Lung (tissue), 12 donors: ENCODE measurements around the gene BIRC3. TPM values are rescaled to one million over a fixed set of nuclear protein-coding genes. Genes with fewer than 3 reads are reported as not detected.
"Not testable (repeated sequence)": the region's sequence is repeated elsewhere in the genome, so short reads cannot be mapped to it uniquely, and the experiment has no call there.

Experiments
- ATAC-seq: fragments of 200-7000 bp; cut with Tn5 transposase; one replicate; pipeline ENCODE4 v1.9.1; 2020; ENCODE audit warnings: moderate number of reproducible peaks; ENCODE audit not compliant: insufficient read depth, low FRiP score
- DNase-seq, 3 donors: peaks; one replicate each; pipeline ENCODE4 v3.0.0-alpha.2; 2013 to 2017
- H3K27ac ChIP-seq, 2 donors: one replicate each; pipeline ENCODE4 v1.5.1; 2013; ENCODE audit warnings: mild to moderate bottlenecking in 2 of 2, moderate library complexity in 2 of 2, control low read depth in 1 of 2, inconsistent platforms in 1 of 2, low read depth in 1 of 2, low read length in 1 of 2
- H3K27me3 ChIP-seq, 3 donors: one replicate each; pipeline ENCODE4 v1.5.1; 2013; ENCODE audit warnings: low read length in 2 of 3; ENCODE audit not compliant: control insufficient read depth in 3 of 3, insufficient read depth in 3 of 3
- H3K36me3 ChIP-seq, 4 donors: one replicate each; pipeline ENCODE4 v1.5.1; 2013; ENCODE audit warnings: low read length in 4 of 4, mild to moderate bottlenecking in 1 of 4, moderate library complexity in 1 of 4; ENCODE audit not compliant: control insufficient read depth in 4 of 4, insufficient read depth in 4 of 4
- H3K4me1 ChIP-seq, 5 donors: one replicate each; pipeline ENCODE4 v1.5.1; 2013; ENCODE audit warnings: low read length in 5 of 5, mild to moderate bottlenecking in 2 of 5, moderate library complexity in 1 of 5; ENCODE audit not compliant: control insufficient read depth in 5 of 5, insufficient read depth in 5 of 5
- H3K4me3 ChIP-seq: one replicate; pipeline ENCODE4 v1.5.1; 2013; ENCODE audit warnings: mild to moderate bottlenecking, control low read depth, moderate library complexity
- H3K9ac ChIP-seq, 2 donors: one replicate each; pipeline ENCODE4 v1.5.1; 2013; ENCODE audit warnings: low read length in 2 of 2, control low read depth in 1 of 2; ENCODE audit not compliant: insufficient read depth in 1 of 2
- H3K9me3 ChIP-seq, 4 donors: one replicate each; pipeline ENCODE4 v1.5.1; 2013; ENCODE audit warnings: low read length in 3 of 4, mild to moderate bottlenecking in 1 of 4, moderate library complexity in 1 of 4; ENCODE audit not compliant: control insufficient read depth in 4 of 4, insufficient read depth in 3 of 4
- whole genome bisulfite sequencing, 2 donors: extraction: QIAGEN DNeasy Blood & Tissue Kit; methylation state at CpG; one replicate each; pipeline ENCODE4 v1.1.7; 2013; 5-methylcytosine and 5-hydroxymethylcytosine counted together
- polyA plus RNA-seq, 2 donors: library from polyadenylated mRNA; stranded (reverse); fragments of 200-250 nt; gene quantifications; one replicate each; pipeline ENCODE4 v1.2.1, GENCODE V29; 2013
- total RNA-seq, 2 donors: library from RNA; depleted of rRNA in 1 of 2; stranded (reverse); fragments of >200 nt in 1 of 2; gene quantifications; one replicate each; pipeline ENCODE4 v1.2.1, GENCODE V29; 2014 to 2021
- TF ChIP-seq, protein P1 (sequence below): IDR thresholded peaks from 2 replicates; pipeline ENCODE4 v1.5.1; 2012; ENCODE audit warnings: mild to moderate bottlenecking; ENCODE audit errors: control extremely low read depth, extremely low read depth
- donor health status: control.
- donor health status: control.
- donor health status: Bipolar disorder and iron deficiency.
- donor health status: healthy.
- donor health status: DM: yes; HTN: yes; CAD: no.

Gene BIRC3
- total and polyA plus RNA-seq, 4 donors: 8.7 to 61.0 (median 32.3) TPM

DNA sequence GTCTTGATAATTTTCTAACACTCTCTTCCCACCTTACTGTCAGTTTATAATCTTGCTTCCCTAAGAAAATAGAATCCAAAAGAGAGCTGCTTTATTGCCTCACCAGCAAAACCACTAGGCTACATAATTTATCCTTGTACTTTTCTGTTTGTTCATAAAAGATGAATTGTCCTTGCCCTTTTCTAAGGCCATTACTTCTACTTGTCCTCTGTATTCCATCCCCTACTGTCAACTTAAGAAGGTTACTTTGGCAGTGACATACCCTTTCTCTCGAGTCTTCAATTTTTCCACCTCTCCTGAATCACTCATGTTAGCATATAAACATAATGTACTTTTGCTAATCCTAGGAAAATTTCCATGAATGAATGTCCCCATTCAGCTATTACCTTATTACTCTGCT lies 47.7 kb downstream of the BIRC3 start:
- 84 to 100% methylated on average over 1 of the region's 1 CpG for WGBS, 2 donors

DNA sequence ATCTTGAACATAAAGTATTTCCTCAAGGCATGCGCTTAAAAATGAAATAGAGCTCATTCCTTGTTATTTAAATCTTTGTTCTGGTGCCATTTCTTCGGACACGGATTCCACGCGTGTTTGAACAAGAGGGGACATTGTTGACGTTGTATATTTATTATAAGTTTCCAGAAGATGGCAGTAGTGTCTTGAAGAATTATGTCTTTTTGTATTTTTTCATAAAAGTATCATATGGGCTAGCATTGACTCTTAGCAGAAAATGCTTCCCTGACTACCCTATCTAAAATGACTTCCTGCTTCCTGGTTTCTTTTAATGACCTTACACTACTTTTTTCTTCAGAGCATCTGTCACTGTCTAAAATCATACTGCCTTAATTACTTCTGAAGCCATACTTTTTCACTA lies 50.1 kb downstream of the BIRC3 start:
- Histone ChIP-seq H3K9me3 (no peaks in the 10 kb centered on the region), H3K27ac (no peak overlapping the region), H3K4me1 (no peaks in the 10 kb centered on the region), H3K36me3 (peaks cover 8 to 41% (median 16%) of the 10 kb centered on the region in 4 donors), H3K9ac (no peak overlapping the region), H3K4me3 (no peak overlapping the region), H3K27me3 (no peaks in the 10 kb centered on the region)
- WGBS, 2 donors: 38 to 40% methylated on average over 6 of the region's 6 CpGs
- peak in 2 of 3 donors; percentile 56 to 60 for DNase-seq
- no peak for ATAC-seq
- TF ChIP-seq, protein P1, sequence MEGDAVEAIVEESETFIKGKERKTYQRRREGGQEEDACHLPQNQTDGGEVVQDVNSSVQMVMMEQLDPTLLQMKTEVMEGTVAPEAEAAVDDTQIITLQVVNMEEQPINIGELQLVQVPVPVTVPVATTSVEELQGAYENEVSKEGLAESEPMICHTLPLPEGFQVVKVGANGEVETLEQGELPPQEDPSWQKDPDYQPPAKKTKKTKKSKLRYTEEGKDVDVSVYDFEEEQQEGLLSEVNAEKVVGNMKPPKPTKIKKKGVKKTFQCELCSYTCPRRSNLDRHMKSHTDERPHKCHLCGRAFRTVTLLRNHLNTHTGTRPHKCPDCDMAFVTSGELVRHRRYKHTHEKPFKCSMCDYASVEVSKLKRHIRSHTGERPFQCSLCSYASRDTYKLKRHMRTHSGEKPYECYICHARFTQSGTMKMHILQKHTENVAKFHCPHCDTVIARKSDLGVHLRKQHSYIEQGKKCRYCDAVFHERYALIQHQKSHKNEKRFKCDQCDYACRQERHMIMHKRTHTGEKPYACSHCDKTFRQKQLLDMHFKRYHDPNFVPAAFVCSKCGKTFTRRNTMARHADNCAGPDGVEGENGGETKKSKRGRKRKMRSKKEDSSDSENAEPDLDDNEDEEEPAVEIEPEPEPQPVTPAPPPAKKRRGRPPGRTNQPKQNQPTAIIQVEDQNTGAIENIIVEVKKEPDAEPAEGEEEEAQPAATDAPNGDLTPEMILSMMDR: no peak

More for the DNA sequence above, 47.7 kb downstream of the BIRC3 start:
- Histone ChIP-seq H3K4me1 (no peaks in the 10 kb centered on the region), H3K36me3 (peaks cover 14 to 56% (median 24%) of the 10 kb centered on the region in 4 donors), H3K9me3 (peaks cover 0 to 3% (median 0%) of the 10 kb centered on the region in 4 donors), H3K4me3 (no peak overlapping the region), H3K27me3 (no peaks in the 10 kb centered on the region), H3K9ac (no peak overlapping the region), H3K27ac (no peak overlapping the region)
- no peak for ATAC-seq
- DNase-seq: no peak
- TF ChIP-seq, protein P1: no peak

DNA sequence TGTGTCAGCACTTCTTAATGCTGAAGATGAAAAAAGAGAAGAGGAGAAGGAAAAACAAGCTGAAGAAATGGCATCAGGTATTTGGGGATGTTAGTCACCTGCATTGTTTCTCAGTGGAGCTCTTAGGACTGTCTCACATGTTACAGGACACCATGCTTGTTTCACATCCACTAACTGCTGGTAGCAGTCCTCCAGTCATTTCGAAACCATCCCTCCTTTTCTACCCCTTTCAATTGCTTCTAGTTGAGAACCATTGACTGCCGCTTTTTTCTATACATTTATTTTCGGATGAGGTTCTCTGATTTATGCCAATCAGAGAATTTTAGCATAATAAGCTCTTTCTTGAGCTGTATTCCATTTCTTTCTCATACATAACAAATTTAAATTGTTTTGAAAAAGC lies 51.2 kb downstream of the BIRC3 start:
- no peak for ATAC-seq
- no peaks in the 10 kb centered on the region for H3K4me1 ChIP-seq
- H3K9ac ChIP-seq: no peak overlapping the region
- H3K9me3 ChIP-seq: no peaks in the 10 kb centered on the region
- H3K4me3 ChIP-seq: no peak overlapping the region
- DNase-seq: no peak
- H3K36me3 ChIP-seq: peaks cover 8 to 34% (median 13%) of the 10 kb centered on the region in 4 donors
- TF ChIP-seq, protein P1: no peak
- no peak overlapping the region for H3K27ac ChIP-seq
- H3K27me3 ChIP-seq: no peaks in the 10 kb centered on the region
- 94 to 97% methylated on average over 3 of the region's 3 CpGs for WGBS, 2 donors

DNA sequence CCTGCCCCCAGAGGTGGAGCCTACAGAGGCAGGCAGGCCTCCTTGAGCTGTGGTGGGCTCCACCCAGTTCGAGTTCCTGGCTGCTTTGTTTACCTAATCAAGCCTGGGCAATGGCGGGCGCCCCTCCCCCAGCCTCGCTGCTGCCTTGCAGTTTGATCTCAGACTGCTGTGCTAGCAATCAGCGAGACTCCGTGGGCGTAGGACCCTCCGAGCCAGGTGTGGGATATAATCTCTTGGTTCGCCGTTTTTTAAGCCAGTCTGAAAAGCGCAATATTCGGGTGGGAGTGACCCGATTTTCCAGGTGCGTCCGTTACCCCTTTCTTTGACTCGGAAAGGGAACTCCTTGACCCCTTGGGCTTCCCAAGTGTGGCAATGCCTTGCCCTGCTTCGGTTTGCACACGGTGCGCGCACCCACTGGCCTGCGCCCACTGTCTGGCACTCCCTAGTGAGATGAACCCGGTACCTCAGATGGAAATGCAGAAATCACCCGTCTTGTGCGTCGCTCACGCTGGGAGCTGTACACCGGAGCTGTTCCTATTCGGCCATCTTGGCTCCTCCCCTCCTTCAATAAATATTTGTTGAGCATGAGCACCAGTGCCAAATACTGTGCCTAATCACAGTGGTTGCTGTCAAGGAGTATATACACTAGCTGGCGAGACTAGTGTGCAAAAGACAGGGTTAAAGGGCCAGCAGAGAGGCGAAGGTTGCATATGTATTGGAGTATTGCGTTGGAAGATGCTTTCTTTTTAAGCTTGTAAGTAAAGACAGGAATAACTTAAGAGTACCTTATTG lies 57.5 kb downstream of the BIRC3 start:
- not testable (repeated sequence) for H3K9ac ChIP-seq, H3K4me1 ChIP-seq, H3K4me3 ChIP-seq, H3K27me3 ChIP-seq, H3K9me3 ChIP-seq, H3K27ac ChIP-seq, ATAC-seq, DNase-seq
- WGBS, 2 donors: 81 to 87% methylated on average over 29 to 31 of the region's 31 CpGs
- H3K36me3 ChIP-seq: peaks cover 7 to 17% (median 13%) of the 10 kb centered on the region in 4 donors
